ENCODE results near the gene NUP88.

Gene NUP88

GRCh38 chr17:5416901-5417300 lies 2.6 kb downstream of the NUP88 start:
- peaks cover 29% of the 10 kb centered on the region for H3K4me1 ChIP-seq (ENCODE audit: control insufficient read depth, insufficient read depth, low read length)
- H3K27me3 ChIP-seq (ENCODE audit: control insufficient read depth, insufficient read depth, low read length) = no peaks in the 10 kb centered on the region
- peaks cover 19% of the 10 kb centered on the region for H3K36me3 ChIP-seq (ENCODE audit: insufficient read depth, low read length)
- no peaks in the 10 kb centered on the region for H3K9me3 ChIP-seq (replicated peaks; ENCODE audit: low read length)
- no peak overlapping the region for H3K9ac ChIP-seq (ENCODE audit: low read depth, low read length)
- no peak overlapping the region for H3K4me3 ChIP-seq (ENCODE audit: low read length)
- H3K4me2 ChIP-seq (ENCODE audit: low read length) = no peak overlapping the region

- Histone ChIP-seq H3K4me3 (ENCODE audit: low read length) (no peak overlapping the region), H3K4me2 (ENCODE audit: low read length) (peak overlapping the region; percentile 11), H3K27me3 (ENCODE audit: control insufficient read depth, insufficient read depth, low read length) (no peaks in the 10 kb centered on the region), H3K9ac (ENCODE audit: low read depth, low read length) (no peak overlapping the region), H3K36me3 (ENCODE audit: insufficient read depth, low read length) (peaks cover 40% of the 10 kb centered on the region), H3K9me3 (replicated peaks; ENCODE audit: low read length) (no peaks in the 10 kb centered on the region), H3K4me1 (ENCODE audit: control insufficient read depth, insufficient read depth, low read length) (peaks cover 19% of the 10 kb centered on the region)
Observed at GRCh38 chr17:5413682-5414081, 5.8 kb downstream of the NUP88 start.

GRCh38 chr17:5410594-5411272 lies 8.7 kb downstream of the NUP88 start:
- Histone ChIP-seq H3K4me2 (ENCODE audit: low read length) (no peak overlapping the region), H3K9me3 (replicated peaks; ENCODE audit: low read length) (no peaks in the 10 kb centered on the region), H3K27me3 (ENCODE audit: control insufficient read depth, insufficient read depth, low read length) (no peaks in the 10 kb centered on the region), H3K36me3 (ENCODE audit: insufficient read depth, low read length) (peaks cover 62% of the 10 kb centered on the region), H3K4me1 (ENCODE audit: control insufficient read depth, insufficient read depth, low read length) (peaks cover 15% of the 10 kb centered on the region), H3K4me3 (ENCODE audit: low read length) (no peak overlapping the region), H3K9ac (ENCODE audit: low read depth, low read length) (no peak overlapping the region)

GRCh38 chr17:5408186-5408585 lies 11.3 kb downstream of the NUP88 start:
- H3K4me1 ChIP-seq (ENCODE audit: control insufficient read depth, insufficient read depth, low read length) = peaks cover 4% of the 10 kb centered on the region
- H3K36me3 ChIP-seq (ENCODE audit: insufficient read depth, low read length) = peaks cover 73% of the 10 kb centered on the region
- no peak overlapping the region for H3K9ac ChIP-seq (ENCODE audit: low read depth, low read length)

GRCh38 chr17:5405400-5405799 lies 14.1 kb downstream of the NUP88 start:
- Histone ChIP-seq H3K4me1 (ENCODE audit: control insufficient read depth, insufficient read depth, low read length) (no peaks in the 10 kb centered on the region), H3K9me3 (replicated peaks; ENCODE audit: low read length) (no peaks in the 10 kb centered on the region), H3K27me3 (ENCODE audit: control insufficient read depth, insufficient read depth, low read length) (no peaks in the 10 kb centered on the region), H3K4me3 (ENCODE audit: low read length) (no peak overlapping the region), H3K36me3 (ENCODE audit: insufficient read depth, low read length) (peaks cover 63% of the 10 kb centered on the region), H3K4me2 (ENCODE audit: low read length) (no peak overlapping the region), H3K9ac (ENCODE audit: low read depth, low read length) (no peak overlapping the region)

More at GRCh38 chr17:5408186-5408585, 11.3 kb downstream of the NUP88 start:
- H3K9me3 ChIP-seq (replicated peaks; ENCODE audit: low read length) = no peaks in the 10 kb centered on the region
- H3K4me3 ChIP-seq (ENCODE audit: low read length) = no peak overlapping the region
- no peak overlapping the region for H3K4me2 ChIP-seq (ENCODE audit: low read length)
- no peaks in the 10 kb centered on the region for H3K27me3 ChIP-seq (ENCODE audit: control insufficient read depth, insufficient read depth, low read length)

- Histone ChIP-seq H3K4me3 (ENCODE audit: low read length) (no peak overlapping the region), H3K36me3 (ENCODE audit: insufficient read depth, low read length) (peaks cover 46% of the 10 kb centered on the region), H3K27me3 (ENCODE audit: control insufficient read depth, insufficient read depth, low read length) (no peaks in the 10 kb centered on the region), H3K4me1 (ENCODE audit: control insufficient read depth, insufficient read depth, low read length) (no peaks in the 10 kb centered on the region), H3K9me3 (replicated peaks; ENCODE audit: low read length) (no peaks in the 10 kb centered on the region), H3K9ac (ENCODE audit: low read depth, low read length) (no peak overlapping the region), H3K4me2 (ENCODE audit: low read length) (no peak overlapping the region)
Observed at GRCh38 chr17:5399767-5400166, 19.7 kb downstream of the NUP88 start.

- Histone ChIP-seq H3K36me3 (ENCODE audit: insufficient read depth, low read length) (peaks cover 50% of the 10 kb centered on the region), H3K27me3 (ENCODE audit: control insufficient read depth, insufficient read depth, low read length) (no peaks in the 10 kb centered on the region), H3K4me1 (ENCODE audit: control insufficient read depth, insufficient read depth, low read length) (no peaks in the 10 kb centered on the region), H3K4me3 (ENCODE audit: low read length) (no peak overlapping the region), H3K9ac (ENCODE audit: low read depth, low read length) (no peak overlapping the region), H3K4me2 (ENCODE audit: low read length) (no peak overlapping the region), H3K9me3 (replicated peaks; ENCODE audit: low read length) (no peaks in the 10 kb centered on the region)
Observed at GRCh38 chr17:5396612-5397011, 22.9 kb downstream of the NUP88 start.

GRCh38 chr17:5391678-5392077 lies 27.8 kb downstream of the NUP88 start:
- H3K4me1 ChIP-seq (ENCODE audit: control insufficient read depth, insufficient read depth, low read length) = no peaks in the 10 kb centered on the region
- H3K4me2 ChIP-seq (ENCODE audit: low read length) = no peak overlapping the region
- no peaks in the 10 kb centered on the region for H3K27me3 ChIP-seq (ENCODE audit: control insufficient read depth, insufficient read depth, low read length)
- peaks cover 60% of the 10 kb centered on the region for H3K36me3 ChIP-seq (ENCODE audit: insufficient read depth, low read length)
- no peak overlapping the region for H3K4me3 ChIP-seq (ENCODE audit: low read length)
- no peaks in the 10 kb centered on the region for H3K9me3 ChIP-seq (replicated peaks; ENCODE audit: low read length)
- H3K9ac ChIP-seq (ENCODE audit: low read depth, low read length) = no peak overlapping the region

- H3K9me3 ChIP-seq (replicated peaks; ENCODE audit: low read length) = no peaks in the 10 kb centered on the region
- H3K9ac ChIP-seq (ENCODE audit: low read depth, low read length) = no peak overlapping the region
- no peak overlapping the region for H3K4me2 ChIP-seq (ENCODE audit: low read length)
- peaks cover 94% of the 10 kb centered on the region for H3K36me3 ChIP-seq (ENCODE audit: insufficient read depth, low read length)
- no peaks in the 10 kb centered on the region for H3K27me3 ChIP-seq (ENCODE audit: control insufficient read depth, insufficient read depth, low read length)
- H3K4me1 ChIP-seq (ENCODE audit: control insufficient read depth, insufficient read depth, low read length) = peaks cover 4% of the 10 kb centered on the region
- H3K4me3 ChIP-seq (ENCODE audit: low read length) = no peak overlapping the region
Observed at GRCh38 chr17:5381542-5381941, 37.9 kb downstream of the NUP88 start.

- H3K27me3 ChIP-seq (ENCODE audit: control insufficient read depth, insufficient read depth, low read length) = no peaks in the 10 kb centered on the region
- H3K4me2 ChIP-seq (ENCODE audit: low read length) = no peak overlapping the region
- H3K9ac ChIP-seq (ENCODE audit: low read depth, low read length) = no peak overlapping the region
- peaks cover 90% of the 10 kb centered on the region for H3K36me3 ChIP-seq (ENCODE audit: insufficient read depth, low read length)
- H3K4me1 ChIP-seq (ENCODE audit: control insufficient read depth, insufficient read depth, low read length) = peaks cover 4% of the 10 kb centered on the region
- H3K9me3 ChIP-seq (replicated peaks; ENCODE audit: low read length) = no peaks in the 10 kb centered on the region
- H3K4me3 ChIP-seq (ENCODE audit: low read length) = no peak overlapping the region
Observed at GRCh38 chr17:5380491-5381135, 38.8 kb downstream of the NUP88 start.

- H3K36me3 ChIP-seq (ENCODE audit: insufficient read depth, low read length) = peaks cover 86% of the 10 kb centered on the region
Observed at GRCh38 chr17:5379351-5380107, 39.9 kb downstream of the NUP88 start.

More at GRCh38 chr17:5379351-5380107, 39.9 kb downstream of the NUP88 start:
- Histone ChIP-seq H3K4me2 (ENCODE audit: low read length) (no peak overlapping the region), H3K4me3 (ENCODE audit: low read length) (no peak overlapping the region), H3K9me3 (replicated peaks; ENCODE audit: low read length) (no peaks in the 10 kb centered on the region), H3K9ac (ENCODE audit: low read depth, low read length) (no peak overlapping the region), H3K27me3 (ENCODE audit: control insufficient read depth, insufficient read depth, low read length) (no peaks in the 10 kb centered on the region), H3K4me1 (ENCODE audit: control insufficient read depth, insufficient read depth, low read length) (peaks cover 4% of the 10 kb centered on the region)

All from skeletal muscle satellite cell (primary cell).